Cardiac fibroblast (primary cell): Measurements from ENCODE around the gene SHISA6.

Source experiments
- DNase-seq, 2 donors: peaks; one replicate each; pipeline versions ENCODE4 v3.0.0 to v3.0.0-alpha.2; 2010; ENCODE audit warnings: low read depth in 2 of 2
- H3K4me3 ChIP-seq, 2 donors: replicated peaks in 1 of 2; 1 replicate in 1 of 2; 2 replicates in 1 of 2; pipeline ENCODE4 v1.5.1; 2011; ENCODE audit warnings: low read depth in 2 of 2, low read length in 2 of 2, mild to moderate bottlenecking in 2 of 2, moderate library complexity in 1 of 2
- CTCF ChIP-seq: IDR thresholded peaks from one replicate; pipeline ENCODE4 v1.5.1; 2011; ENCODE audit warnings: low read depth, mild to moderate bottlenecking, low read length, inconsistent platforms

The SHISA6 gene

GRCh38 chr17:11561281-11561680 lies 320.3 kb downstream of the SHISA6 start:
- no peak for TF ChIP-seq CTCF
- no peak overlapping the region for H3K4me3 ChIP-seq
- DNase-seq = no peak

GRCh38 chr17:11561702-11562101 lies 320.7 kb downstream of the SHISA6 start:
- DNase-seq = no peak
- no peak overlapping the region for H3K4me3 ChIP-seq
- TF ChIP-seq CTCF = no peak

- TF ChIP-seq CTCF = no peak
- no peak for DNase-seq
Observed at GRCh38 chr17:11564589-11565380, 323.8 kb downstream of the SHISA6 start.

GRCh38 chr17:11565591-11565990 lies 324.6 kb downstream of the SHISA6 start:
- no peak for DNase-seq
- TF ChIP-seq CTCF = no peak
- H3K4me3 ChIP-seq = no peak overlapping the region

More at GRCh38 chr17:11564589-11565380, 323.8 kb downstream of the SHISA6 start:
- no peak overlapping the region for H3K4me3 ChIP-seq

- no peak for DNase-seq
- no peak overlapping the region for H3K4me3 ChIP-seq
- TF ChIP-seq CTCF = no peak
Observed at GRCh38 chr17:11578998-11579397, 338.0 kb downstream of the SHISA6 start.

GRCh38 chr17:11580677-11581076 lies 339.7 kb downstream of the SHISA6 start:
- TF ChIP-seq CTCF = no peak
- no peak for DNase-seq
- no peak overlapping the region for H3K4me3 ChIP-seq

DNA sequence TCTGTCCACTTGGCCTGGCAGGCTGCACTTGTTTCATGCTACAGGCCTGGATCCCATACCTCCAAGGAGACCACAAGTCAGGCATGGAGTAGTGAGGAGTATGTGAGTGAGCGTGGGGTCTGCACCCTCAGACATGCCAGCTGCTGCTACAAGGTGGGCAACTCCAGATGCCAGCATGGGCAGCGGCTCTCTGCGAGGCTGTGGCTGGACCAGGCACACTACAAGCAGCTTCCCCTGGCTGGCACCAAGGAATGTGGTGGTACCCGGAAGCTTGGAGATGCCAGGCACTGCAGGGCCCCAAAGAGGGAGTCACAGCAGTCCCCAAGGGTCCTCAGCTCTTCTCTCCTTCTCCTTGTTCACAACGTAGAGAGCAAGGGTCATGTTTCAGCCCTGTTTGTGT lies 341.2 kb downstream of the SHISA6 start:
- TF ChIP-seq CTCF = no peak
- no peak overlapping the region for H3K4me3 ChIP-seq
- DNase-seq = no peak
